ENCODE results near the gene KRTAP3-1.

DNA sequence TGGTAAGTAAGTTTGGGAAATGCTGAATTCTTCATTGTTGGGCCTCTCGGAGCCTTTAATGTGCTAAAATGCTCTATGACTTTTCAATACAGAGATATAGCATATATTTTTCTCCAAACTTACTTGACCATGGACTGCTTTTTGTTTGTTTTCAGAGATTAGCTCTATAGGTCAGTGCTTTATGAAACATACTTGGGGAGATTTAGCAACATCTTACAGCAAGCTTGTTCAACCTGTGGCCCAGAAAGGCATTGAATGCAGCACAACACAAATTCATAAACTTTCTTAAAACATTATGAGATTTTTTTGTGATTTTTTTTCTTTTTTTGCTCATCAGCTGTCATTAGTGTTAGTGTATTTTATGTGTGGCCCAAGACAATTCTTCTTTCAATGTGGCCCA is 1.0 kb upstream of the KRTAP3-1 start:
- TF ChIP-seq, protein P1, sequence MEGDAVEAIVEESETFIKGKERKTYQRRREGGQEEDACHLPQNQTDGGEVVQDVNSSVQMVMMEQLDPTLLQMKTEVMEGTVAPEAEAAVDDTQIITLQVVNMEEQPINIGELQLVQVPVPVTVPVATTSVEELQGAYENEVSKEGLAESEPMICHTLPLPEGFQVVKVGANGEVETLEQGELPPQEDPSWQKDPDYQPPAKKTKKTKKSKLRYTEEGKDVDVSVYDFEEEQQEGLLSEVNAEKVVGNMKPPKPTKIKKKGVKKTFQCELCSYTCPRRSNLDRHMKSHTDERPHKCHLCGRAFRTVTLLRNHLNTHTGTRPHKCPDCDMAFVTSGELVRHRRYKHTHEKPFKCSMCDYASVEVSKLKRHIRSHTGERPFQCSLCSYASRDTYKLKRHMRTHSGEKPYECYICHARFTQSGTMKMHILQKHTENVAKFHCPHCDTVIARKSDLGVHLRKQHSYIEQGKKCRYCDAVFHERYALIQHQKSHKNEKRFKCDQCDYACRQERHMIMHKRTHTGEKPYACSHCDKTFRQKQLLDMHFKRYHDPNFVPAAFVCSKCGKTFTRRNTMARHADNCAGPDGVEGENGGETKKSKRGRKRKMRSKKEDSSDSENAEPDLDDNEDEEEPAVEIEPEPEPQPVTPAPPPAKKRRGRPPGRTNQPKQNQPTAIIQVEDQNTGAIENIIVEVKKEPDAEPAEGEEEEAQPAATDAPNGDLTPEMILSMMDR (conservative IDR thresholded peaks at IDR 0.05; ENCODE audit: low read depth, low read length), result no peak
- TF ChIP-seq EZH2 (IDR thresholded peaks at IDR 0.05; ENCODE audit: low read length, unreplicated experiment), result no peak
